HepG2 (cell line): ENCODE measurements around the gene PDCD11.

ENCODE experiments used
- HDAC1 ChIP-seq: sonication (generic); formaldehyde crosslinking; IDR thresholded peaks from 2 replicates; pipeline ENCODE4 v1.5.1; 2020; ENCODE audit warnings: mild to moderate bottlenecking, missing genetic modification reagents
- KDM5B ChIP-seq: sonication (generic); formaldehyde crosslinking; IDR thresholded peaks from 2 replicates; pipeline ENCODE4 v1.4.0; 2020; ENCODE audit warnings: missing genetic modification reagents, mild to moderate bottlenecking, borderline replicate concordance
- MATR3 ChIP-seq: sonication (generic); formaldehyde crosslinking; IDR thresholded peaks from 2 replicates; pipeline ENCODE4 v1.4.0; 2020; ENCODE audit warnings: missing genetic modification reagents
- NFE2L1 ChIP-seq: sonication (generic); formaldehyde crosslinking; IDR thresholded peaks from 2 replicates; pipeline ENCODE4 v1.4.0; 2020; ENCODE audit warnings: missing genetic modification reagents, mild to moderate bottlenecking, borderline replicate concordance
- POLR2A ChIP-seq, 2 experiments: IDR thresholded peaks; 2 replicates each; pipeline ENCODE4 v1.6.1; 2011; ENCODE audit warnings: low read depth in 2 of 2, low read length in 2 of 2, mild to moderate bottlenecking in 1 of 2, moderate library complexity in 1 of 2; ENCODE audit not compliant: insufficient read depth in 1 of 2
- SP1 ChIP-seq, 2 experiments: fragments of 450-650 bp in 1 of 2; sonication (generic) in 1 of 2; formaldehyde crosslinking in 1 of 2; IDR thresholded peaks; 2 replicates each; pipeline versions ENCODE4 v1.4.0 to v1.6.1; 2016 to 2020; ENCODE audit warnings: missing genetic modification reagents in 1 of 2
- SRSF9 ChIP-seq: fragments of 200-400 bp; formaldehyde crosslinking; IDR thresholded peaks from 2 replicates; pipeline ENCODE4 v1.6.1; 2018; ENCODE audit warnings: borderline replicate concordance, mild to moderate bottlenecking, low read depth, low read length; ENCODE audit not compliant: insufficient read depth, poor library complexity, severe bottlenecking
- TCF7L2 ChIP-seq: IDR thresholded peaks from 2 replicates; pipeline ENCODE4 v1.6.1; 2011; ENCODE audit warnings: mild to moderate bottlenecking, low read depth, low read length, moderate library complexity
- YY1 ChIP-seq: IDR thresholded peaks from 2 replicates; pipeline ENCODE4 v1.6.1; 2011; ENCODE audit warnings: low read length, low read depth, moderate library complexity, mild to moderate bottlenecking; ENCODE audit not compliant: insufficient read depth, insufficient replicate concordance
- TF ChIP-seq, protein P1 (sequence below): IDR thresholded peaks from 2 replicates; pipeline ENCODE4 v1.6.1; 2016; ENCODE audit warnings: low read depth, control low read depth
- TF ChIP-seq, protein P2 (sequence below): sonication (generic); formaldehyde crosslinking; IDR thresholded peaks from 2 replicates; pipeline ENCODE4 v1.4.0; 2020; ENCODE audit warnings: missing genetic modification reagents
- TF ChIP-seq, protein P3 (sequence below): sonication (generic); formaldehyde crosslinking; IDR thresholded peaks from 2 replicates; pipeline ENCODE4 v1.4.0; 2020; ENCODE audit warnings: mild to moderate bottlenecking, missing genetic modification reagents, borderline replicate concordance
- TF ChIP-seq, protein P4 (sequence below): sonication (generic); formaldehyde crosslinking; IDR thresholded peaks from 2 replicates; pipeline ENCODE4 v1.5.0; 2020; ENCODE audit warnings: mild to moderate bottlenecking, missing genetic modification reagents, moderate library complexity

DNA sequence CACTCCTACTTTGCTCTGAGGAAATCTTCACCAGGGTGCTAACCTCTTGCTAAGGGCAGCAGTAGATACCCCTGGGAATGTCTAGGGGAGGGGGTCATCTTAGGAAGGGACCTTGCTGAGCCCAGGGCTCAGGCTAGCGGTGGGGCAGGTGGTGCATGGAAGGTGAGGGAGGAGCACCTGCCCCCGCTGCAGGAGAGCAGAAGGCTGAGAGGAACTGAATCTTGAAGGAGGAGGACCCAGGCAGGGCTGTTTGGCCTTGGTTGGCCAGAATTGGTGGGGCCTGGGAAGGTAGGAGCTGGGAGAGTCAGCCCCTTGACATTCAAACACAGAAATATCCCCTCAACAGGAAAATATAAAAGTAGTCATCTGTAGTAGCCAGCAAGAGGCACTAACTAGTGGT, 75.6 kb downstream of the PDCD11 start:
- TF ChIP-seq, protein P1, sequence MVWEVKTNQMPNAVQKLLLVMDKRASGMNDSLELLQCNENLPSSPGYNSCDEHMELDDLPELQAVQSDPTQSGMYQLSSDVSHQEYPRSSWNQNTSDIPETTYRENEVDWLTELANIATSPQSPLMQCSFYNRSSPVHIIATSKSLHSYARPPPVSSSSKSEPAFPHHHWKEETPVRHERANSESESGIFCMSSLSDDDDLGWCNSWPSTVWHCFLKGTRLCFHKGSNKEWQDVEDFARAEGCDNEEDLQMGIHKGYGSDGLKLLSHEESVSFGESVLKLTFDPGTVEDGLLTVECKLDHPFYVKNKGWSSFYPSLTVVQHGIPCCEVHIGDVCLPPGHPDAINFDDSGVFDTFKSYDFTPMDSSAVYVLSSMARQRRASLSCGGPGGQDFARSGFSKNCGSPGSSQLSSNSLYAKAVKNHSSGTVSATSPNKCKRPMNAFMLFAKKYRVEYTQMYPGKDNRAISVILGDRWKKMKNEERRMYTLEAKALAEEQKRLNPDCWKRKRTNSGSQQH (CRISPR knock-in tag), result no peak
- TF ChIP-seq SRSF9 (no peak), YY1 (no peak), NFE2L1 (no peak), SP1 (IDR thresholded peaks at IDR 0.05) (no peak), SP1 (CRISPR knock-in tag; IDR thresholded peaks at IDR 0.05) (no peak), HDAC1 (no peak), MATR3 (CRISPR knock-in tag) (no peak), KDM5B (CRISPR knock-in tag) (no peak), POLR2A (IDR thresholded peaks at IDR 0.05; ENCODE audit: insufficient read depth in 1 of 2, low read depth in 2 of 2, low read length in 2 of 2) (no peak), TCF7L2 (no peak)
- TF ChIP-seq, protein P2, sequence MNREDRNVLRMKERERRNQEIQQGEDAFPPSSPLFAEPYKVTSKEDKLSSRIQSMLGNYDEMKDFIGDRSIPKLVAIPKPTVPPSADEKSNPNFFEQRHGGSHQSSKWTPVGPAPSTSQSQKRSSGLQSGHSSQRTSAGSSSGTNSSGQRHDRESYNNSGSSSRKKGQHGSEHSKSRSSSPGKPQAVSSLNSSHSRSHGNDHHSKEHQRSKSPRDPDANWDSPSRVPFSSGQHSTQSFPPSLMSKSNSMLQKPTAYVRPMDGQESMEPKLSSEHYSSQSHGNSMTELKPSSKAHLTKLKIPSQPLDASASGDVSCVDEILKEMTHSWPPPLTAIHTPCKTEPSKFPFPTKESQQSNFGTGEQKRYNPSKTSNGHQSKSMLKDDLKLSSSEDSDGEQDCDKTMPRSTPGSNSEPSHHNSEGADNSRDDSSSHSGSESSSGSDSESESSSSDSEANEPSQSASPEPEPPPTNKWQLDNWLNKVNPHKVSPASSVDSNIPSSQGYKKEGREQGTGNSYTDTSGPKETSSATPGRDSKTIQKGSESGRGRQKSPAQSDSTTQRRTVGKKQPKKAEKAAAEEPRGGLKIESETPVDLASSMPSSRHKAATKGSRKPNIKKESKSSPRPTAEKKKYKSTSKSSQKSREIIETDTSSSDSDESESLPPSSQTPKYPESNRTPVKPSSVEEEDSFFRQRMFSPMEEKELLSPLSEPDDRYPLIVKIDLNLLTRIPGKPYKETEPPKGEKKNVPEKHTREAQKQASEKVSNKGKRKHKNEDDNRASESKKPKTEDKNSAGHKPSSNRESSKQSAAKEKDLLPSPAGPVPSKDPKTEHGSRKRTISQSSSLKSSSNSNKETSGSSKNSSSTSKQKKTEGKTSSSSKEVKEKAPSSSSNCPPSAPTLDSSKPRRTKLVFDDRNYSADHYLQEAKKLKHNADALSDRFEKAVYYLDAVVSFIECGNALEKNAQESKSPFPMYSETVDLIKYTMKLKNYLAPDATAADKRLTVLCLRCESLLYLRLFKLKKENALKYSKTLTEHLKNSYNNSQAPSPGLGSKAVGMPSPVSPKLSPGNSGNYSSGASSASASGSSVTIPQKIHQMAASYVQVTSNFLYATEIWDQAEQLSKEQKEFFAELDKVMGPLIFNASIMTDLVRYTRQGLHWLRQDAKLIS (CRISPR knock-in tag), result no peak
- TF ChIP-seq, protein P3, sequence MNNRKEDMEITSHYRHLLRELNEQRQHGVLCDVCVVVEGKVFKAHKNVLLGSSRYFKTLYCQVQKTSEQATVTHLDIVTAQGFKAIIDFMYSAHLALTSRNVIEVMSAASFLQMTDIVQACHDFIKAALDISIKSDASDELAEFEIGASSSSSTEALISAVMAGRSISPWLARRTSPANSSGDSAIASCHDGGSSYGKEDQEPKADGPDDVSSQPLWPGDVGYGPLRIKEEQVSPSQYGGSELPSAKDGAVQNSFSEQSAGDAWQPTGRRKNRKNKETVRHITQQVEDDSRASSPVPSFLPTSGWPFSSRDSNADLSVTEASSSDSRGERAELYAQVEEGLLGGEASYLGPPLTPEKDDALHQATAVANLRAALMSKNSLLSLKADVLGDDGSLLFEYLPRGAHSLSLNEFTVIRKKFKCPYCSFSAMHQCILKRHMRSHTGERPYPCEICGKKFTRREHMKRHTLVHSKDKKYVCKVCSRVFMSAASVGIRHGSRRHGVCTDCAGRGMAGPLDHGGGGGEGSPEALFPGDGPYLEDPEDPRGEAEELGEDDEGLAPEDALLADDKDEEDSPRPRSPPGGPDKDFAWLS (CRISPR knock-in tag), result no peak
- TF ChIP-seq, protein P4, sequence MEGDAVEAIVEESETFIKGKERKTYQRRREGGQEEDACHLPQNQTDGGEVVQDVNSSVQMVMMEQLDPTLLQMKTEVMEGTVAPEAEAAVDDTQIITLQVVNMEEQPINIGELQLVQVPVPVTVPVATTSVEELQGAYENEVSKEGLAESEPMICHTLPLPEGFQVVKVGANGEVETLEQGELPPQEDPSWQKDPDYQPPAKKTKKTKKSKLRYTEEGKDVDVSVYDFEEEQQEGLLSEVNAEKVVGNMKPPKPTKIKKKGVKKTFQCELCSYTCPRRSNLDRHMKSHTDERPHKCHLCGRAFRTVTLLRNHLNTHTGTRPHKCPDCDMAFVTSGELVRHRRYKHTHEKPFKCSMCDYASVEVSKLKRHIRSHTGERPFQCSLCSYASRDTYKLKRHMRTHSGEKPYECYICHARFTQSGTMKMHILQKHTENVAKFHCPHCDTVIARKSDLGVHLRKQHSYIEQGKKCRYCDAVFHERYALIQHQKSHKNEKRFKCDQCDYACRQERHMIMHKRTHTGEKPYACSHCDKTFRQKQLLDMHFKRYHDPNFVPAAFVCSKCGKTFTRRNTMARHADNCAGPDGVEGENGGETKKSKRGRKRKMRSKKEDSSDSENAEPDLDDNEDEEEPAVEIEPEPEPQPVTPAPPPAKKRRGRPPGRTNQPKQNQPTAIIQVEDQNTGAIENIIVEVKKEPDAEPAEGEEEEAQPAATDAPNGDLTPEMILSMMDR (CRISPR knock-in tag), result no peak
